Sciatic nerve (tissue), 1 donor: Measurements from ENCODE around the gene MYOCOS. TPM values are rescaled to one million over a fixed set of nuclear protein-coding genes. Genes with fewer than 3 reads are reported as not detected.

ENCODE experiments used
- total RNA-seq: library from RNA; stranded (reverse); fragmentation: NEBNext Ultra II Directional; extraction: Animal tissue kit (Norgen Biotek cat#: 25700); gene quantifications from one replicate; pipeline ENCODE4 v1.2.1, GENCODE V29; 2021
- donor health status: DM: no; HTN: no; CAD: no.

Gene MYOCOS
- total RNA-seq, 1 donor from 2014 or later, result not detected

Other genes starting within 250 kb of the MYOCOS start
- gene PRRC2C, start 136.7 kb upstream of the MYOCOS start, total RNA-seq, result 182 TPM
- 117 TPM for gene MYOC, start 30.4 kb downstream of the MYOCOS start, total RNA-seq
- gene VAMP4, start 119.8 kb downstream of the MYOCOS start, total RNA-seq, result 30.0 TPM
- gene METTL13, start 159.4 kb downstream of the MYOCOS start, total RNA-seq, result 19.0 TPM
- 16.4 TPM for gene DNM3, start 219.3 kb downstream of the MYOCOS start, total RNA-seq